OCI-LY3 (cell line): ENCODE results near the gene LCN1.
"Not testable (repeated sequence)": the region's sequence is repeated elsewhere in the genome, so short reads cannot be mapped to it uniquely, and the experiment has no call there.

Source experiments
- H2AFZ ChIP-seq: fragments of 200-600, 300-600 bp; shearing (Covaris generic); 2 replicates; pipeline ENCODE4 v1.6.0; 2014; ENCODE audit warnings: antibody characterized with exemption, low read depth, low read length
- H3K27ac ChIP-seq: fragments of 200-600, 300-600 bp; sonication (generic); 2 replicates; pipeline ENCODE4 v1.5.1; 2014; ENCODE audit warnings: mild to moderate bottlenecking, low read length, moderate library complexity, mixed read lengths
- H3K27me3 ChIP-seq: fragments of 200-600, 300-600 bp; sonication (generic); 2 replicates; pipeline ENCODE4 v1.6.1; 2014; ENCODE audit warnings: low read depth, low read length, mixed read lengths
- H3K36me3 ChIP-seq: fragments of 200-600, 300-600 bp; sonication (generic); replicated peaks from 2 replicates; pipeline ENCODE3; 2014; ENCODE audit warnings: low read depth, low read length, mixed read lengths
- H3K4me1 ChIP-seq: fragments of 300-600, 200-600 bp; sonication (generic); 2 replicates; pipeline ENCODE4 v1.6.1; 2014; ENCODE audit warnings: low read length, mixed read lengths
- H3K4me2 ChIP-seq: fragments of 200-600, 300-600 bp; sonication (generic); 2 replicates; pipeline ENCODE4 v1.6.1; 2014; ENCODE audit warnings: low read length, mixed read lengths
- H3K4me3 ChIP-seq: fragments of 300-600, 200-600 bp; sonication (generic); 2 replicates; pipeline ENCODE4 v1.5.1; 2014; ENCODE audit warnings: antibody characterized with exemption, mild to moderate bottlenecking, low read length, moderate library complexity
- H3K79me2 ChIP-seq: fragments of 300-600, 200-600 bp; shearing (Covaris generic); 2 replicates; pipeline ENCODE4 v1.6.1; 2014; ENCODE audit warnings: mild to moderate bottlenecking, low read length, mixed read lengths
- H3K9ac ChIP-seq: fragments of 300-600, 200-600 bp; shearing (Covaris generic); 2 replicates; pipeline ENCODE4 v1.6.0; 2014; ENCODE audit warnings: mild to moderate bottlenecking, low read length, moderate library complexity
- H3K9me3 ChIP-seq: fragments of 200-600, 300-600 bp; shearing (Covaris generic); 2 replicates; pipeline ENCODE4 v1.6.1; 2014; ENCODE audit warnings: low read length, mixed read lengths; ENCODE audit not compliant: insufficient read depth
- H4K20me1 ChIP-seq: fragments of 200-600, 300-600 bp; sonication (generic); 2 replicates; pipeline ENCODE4 v1.6.1; 2016; ENCODE audit warnings: low read length, mixed read lengths; ENCODE audit not compliant: insufficient read depth
- EZH2phosphoT487 ChIP-seq: fragments of 200-600 bp; shearing (Covaris generic); IDR thresholded peaks from 2 replicates; pipeline ENCODE4 v1.6.1; 2018; ENCODE audit warnings: antibody characterized with exemption, mixed run types, low read depth
- TF ChIP-seq, protein P1 (sequence below): fragments of 200-600, 300-600 bp; sonication (generic); IDR thresholded peaks from 2 replicates; pipeline ENCODE4 v1.5.1; 2014; ENCODE audit warnings: antibody characterized with exemption, low read length, low read depth

LCN1 gene

GRCh38 chr9:135547756-135548736 lies 26.8 kb downstream of the LCN1 start:
- no peaks in the 10 kb centered on the region for H3K27me3 ChIP-seq
- H3K4me1 ChIP-seq: no peaks in the 10 kb centered on the region
- H3K9ac ChIP-seq: no peak overlapping the region
- H2AFZ ChIP-seq: no peak overlapping the region
- no peaks in the 10 kb centered on the region for H4K20me1 ChIP-seq
- no peak for TF ChIP-seq EZH2phosphoT487
- TF ChIP-seq, protein P1, sequence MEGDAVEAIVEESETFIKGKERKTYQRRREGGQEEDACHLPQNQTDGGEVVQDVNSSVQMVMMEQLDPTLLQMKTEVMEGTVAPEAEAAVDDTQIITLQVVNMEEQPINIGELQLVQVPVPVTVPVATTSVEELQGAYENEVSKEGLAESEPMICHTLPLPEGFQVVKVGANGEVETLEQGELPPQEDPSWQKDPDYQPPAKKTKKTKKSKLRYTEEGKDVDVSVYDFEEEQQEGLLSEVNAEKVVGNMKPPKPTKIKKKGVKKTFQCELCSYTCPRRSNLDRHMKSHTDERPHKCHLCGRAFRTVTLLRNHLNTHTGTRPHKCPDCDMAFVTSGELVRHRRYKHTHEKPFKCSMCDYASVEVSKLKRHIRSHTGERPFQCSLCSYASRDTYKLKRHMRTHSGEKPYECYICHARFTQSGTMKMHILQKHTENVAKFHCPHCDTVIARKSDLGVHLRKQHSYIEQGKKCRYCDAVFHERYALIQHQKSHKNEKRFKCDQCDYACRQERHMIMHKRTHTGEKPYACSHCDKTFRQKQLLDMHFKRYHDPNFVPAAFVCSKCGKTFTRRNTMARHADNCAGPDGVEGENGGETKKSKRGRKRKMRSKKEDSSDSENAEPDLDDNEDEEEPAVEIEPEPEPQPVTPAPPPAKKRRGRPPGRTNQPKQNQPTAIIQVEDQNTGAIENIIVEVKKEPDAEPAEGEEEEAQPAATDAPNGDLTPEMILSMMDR: no peak
- H3K4me3 ChIP-seq: no peak overlapping the region
- H3K4me2 ChIP-seq: no peak overlapping the region
- no peak overlapping the region for H3K27ac ChIP-seq
- H3K36me3 ChIP-seq: no peaks in the 10 kb centered on the region
- H3K79me2 ChIP-seq: no peaks in the 10 kb centered on the region
- H3K9me3 ChIP-seq: no peaks in the 10 kb centered on the region

DNA sequence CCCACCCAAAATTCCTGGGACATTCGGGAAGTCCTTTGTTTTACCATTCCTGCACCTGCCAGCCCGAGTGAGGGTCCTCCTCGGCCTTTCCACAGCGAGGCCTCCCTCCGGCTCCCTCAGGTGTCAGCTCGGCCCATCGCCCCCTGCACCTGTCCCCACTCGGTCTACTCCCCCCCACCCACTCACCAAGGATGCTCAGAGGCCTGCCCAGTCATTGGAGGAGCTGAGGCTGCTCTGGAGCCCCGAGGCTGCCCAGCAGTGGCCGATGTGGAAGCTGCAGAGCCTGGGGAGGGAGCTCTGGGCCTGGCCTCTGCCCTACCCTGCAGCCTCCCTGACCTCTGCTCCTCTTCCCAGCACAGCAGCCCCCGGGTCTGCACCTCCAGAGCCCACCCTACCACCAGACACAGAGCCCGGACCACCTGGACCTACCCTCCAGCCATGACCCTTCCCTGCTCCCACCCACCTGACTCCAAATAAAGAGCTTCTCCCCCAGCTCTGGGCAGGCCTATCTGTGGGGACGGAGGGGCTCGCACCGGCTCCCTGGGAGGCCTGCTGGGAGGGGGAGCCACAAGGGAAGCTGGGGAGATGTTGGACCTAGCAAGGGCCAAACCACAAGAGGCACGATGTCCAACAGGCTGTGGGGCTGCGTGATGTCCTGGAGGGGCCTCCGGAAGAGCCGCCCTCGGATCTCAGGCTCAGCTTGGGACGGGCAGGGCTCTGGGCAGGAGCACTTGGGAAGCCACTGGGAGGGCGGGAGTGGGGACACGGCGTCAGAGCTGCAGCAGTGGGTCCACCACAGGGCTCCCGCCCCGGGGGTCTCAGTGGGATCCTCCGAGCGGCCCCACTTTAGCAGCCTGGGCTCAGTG lies 28.5 kb downstream of the LCN1 start:
- H3K9me3 ChIP-seq, H3K9ac ChIP-seq, H3K27ac ChIP-seq, H3K27me3 ChIP-seq, H3K36me3 ChIP-seq, H4K20me1 ChIP-seq, H3K4me2 ChIP-seq, H3K4me3 ChIP-seq, H2AFZ ChIP-seq, H3K4me1 ChIP-seq, H3K79me2 ChIP-seq: not testable (repeated sequence)

- Histone ChIP-seq H3K9ac (no peak overlapping the region), H2AFZ (no peak overlapping the region), H3K4me2 (no peak overlapping the region), H4K20me1 (no peaks in the 10 kb centered on the region), H3K27me3 (no peaks in the 10 kb centered on the region), H3K27ac (no peak overlapping the region), H3K36me3 (no peaks in the 10 kb centered on the region), H3K4me3 (no peak overlapping the region), H3K4me1 (no peaks in the 10 kb centered on the region), H3K79me2 (no peaks in the 10 kb centered on the region), H3K9me3 (no peaks in the 10 kb centered on the region)
- TF ChIP-seq EZH2phosphoT487: no peak
- TF ChIP-seq, protein P1: no peak
Observed at GRCh38 chr9:135550344-135550918, 29.2 kb downstream of the LCN1 start.

DNA sequence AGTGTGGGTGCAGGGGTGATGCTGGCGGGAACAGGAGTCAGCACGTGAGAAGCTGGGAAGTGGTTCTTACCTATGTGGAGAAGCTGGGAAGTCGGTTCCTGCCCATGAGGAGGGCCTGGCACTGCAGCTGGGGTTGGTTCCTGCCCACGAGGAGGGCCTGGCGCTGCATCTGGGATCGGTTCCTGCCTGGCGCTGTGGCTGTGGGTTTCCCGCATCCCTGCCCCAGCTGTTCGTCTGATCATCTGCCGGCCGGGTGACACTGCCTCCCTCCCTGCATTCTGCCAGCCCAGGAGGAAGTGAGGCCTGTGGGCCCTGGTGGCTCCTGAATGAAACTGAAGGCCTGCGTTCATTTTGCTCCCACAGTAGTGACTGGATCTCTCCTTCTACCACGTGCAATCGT lies 29.8 kb downstream of the LCN1 start:
- Histone ChIP-seq H3K36me3 (no peaks in the 10 kb centered on the region), H3K9ac (no peak overlapping the region), H3K4me2 (no peak overlapping the region), H3K4me3 (no peak overlapping the region), H4K20me1 (no peaks in the 10 kb centered on the region), H3K9me3 (no peaks in the 10 kb centered on the region), H2AFZ (no peak overlapping the region), H3K79me2 (no peaks in the 10 kb centered on the region), H3K27ac (no peak overlapping the region), H3K4me1 (no peaks in the 10 kb centered on the region), H3K27me3 (no peaks in the 10 kb centered on the region)
- TF ChIP-seq, protein P1: no peak
- TF ChIP-seq EZH2phosphoT487: no peak
